ENCODE data around the gene SHANK2.

GRCh38 chr11:71223081-71223405, 29.3 kb downstream of the SHANK2 start:
- TF ChIP-seq CTCF (IDR thresholded peaks at IDR 0.05) (no peak), POLR2A (IDR thresholded peaks at IDR 0.05) (no peak), EP300 (IDR thresholded peaks at IDR 0.05) (no peak), POLR2AphosphoS5 (IDR thresholded peaks at IDR 0.05) (no peak)
